ENCODE data around the gene SH3RF3. TPM values are rescaled to one million over a fixed set of nuclear protein-coding genes. Genes with fewer than 3 reads are reported as not detected.

SH3RF3 gene
- polyA plus RNA-seq, 5 donors: 6.1 to 8.9 (median 7.3) TPM

DNA sequence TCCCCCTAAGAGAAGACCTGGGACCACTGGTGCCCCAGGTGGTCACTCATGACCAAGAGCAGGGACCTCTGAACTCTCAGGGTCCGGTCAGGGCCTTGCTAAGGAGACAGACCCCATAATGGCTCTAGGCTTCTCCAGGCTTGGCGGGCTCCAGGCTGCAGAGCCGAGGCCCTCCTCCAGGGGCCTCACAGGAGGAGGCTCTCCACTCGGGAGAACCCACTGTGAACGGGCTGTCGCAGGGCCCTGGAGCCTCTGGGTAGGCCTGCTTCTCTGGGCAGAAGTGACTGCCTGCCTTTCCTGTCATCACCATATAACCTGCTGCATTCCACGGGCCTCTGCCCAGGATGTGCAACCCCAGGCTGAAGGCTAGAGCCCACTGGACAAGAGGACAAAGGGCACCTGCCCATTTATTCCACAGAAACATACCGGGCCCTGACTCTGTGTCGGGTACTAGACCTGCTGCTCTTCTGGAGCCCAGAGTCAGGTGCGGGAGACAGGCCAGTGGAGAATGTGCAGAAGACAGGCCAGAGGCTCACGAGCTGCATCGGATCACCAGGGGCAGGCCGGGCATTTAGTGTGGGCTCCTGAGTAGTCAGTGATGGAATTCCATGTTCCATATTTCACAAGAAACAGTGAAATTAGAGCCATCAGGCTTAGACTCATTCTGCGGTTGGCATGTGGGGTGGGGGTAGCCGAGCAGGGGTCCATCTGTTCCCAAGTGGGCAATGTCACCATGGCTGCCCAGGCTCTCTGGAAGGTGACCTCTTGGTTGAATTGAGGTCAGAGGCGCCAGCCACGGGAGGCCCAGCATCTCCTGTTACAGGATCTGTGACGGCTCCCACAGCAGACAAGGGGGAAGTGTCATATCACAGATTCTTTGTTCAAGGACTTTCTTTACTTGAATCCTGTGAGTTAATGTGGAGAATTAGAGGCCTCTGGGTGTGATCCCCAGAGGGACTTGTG is 220.8 kb downstream of the SH3RF3 start:
- no peak for DNase-seq

DNA sequence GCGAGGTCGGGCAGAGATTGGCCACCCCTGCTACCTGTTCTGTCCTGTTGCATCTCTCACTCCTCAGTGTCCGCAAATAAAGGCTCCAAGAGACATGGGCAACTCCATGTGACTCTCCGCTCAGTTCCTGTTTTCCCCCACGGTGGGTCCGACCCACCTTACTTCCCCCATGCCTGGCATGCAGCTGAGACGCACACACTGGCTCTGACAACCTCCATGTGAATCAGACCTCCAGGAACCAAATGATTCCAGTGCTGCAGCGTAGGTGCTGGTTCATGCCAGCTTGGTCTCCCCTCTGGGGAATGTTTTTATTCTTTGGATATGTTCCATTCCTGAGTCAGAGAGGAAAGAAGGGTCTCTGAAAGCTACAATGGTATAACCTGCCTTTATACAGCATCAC is 221.5 kb downstream of the SH3RF3 start:
- DNase-seq: no peak

DNA sequence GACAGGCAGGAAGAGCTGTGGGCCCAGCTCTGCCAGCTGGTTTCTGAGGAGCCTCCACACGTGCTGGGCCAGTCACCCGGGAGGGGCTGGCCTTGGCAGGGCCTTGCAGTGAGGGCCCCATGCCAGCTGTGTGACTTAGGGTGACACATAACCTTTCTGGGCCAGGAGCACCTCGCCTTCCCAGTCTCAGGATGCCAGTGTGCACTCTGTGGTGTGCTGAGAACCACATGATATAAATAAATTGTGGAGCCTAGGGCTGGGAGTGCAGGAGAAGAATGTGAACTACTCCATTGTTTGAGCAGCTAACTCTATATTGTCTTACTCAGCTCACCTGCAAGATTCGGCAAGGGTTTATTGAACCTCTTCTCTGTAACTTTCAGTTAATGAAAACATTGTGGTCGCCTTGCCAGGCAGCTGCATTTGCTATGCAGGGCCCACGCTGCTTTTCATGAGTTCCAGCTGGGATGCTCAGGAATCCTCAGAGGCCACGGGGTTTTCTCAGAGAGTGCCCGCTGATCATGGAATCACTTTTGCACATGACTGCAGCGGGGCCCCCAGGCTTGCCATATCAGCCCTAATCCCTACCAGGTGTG is 222.3 kb downstream of the SH3RF3 start:
- DNase-seq: no peak

- DNase-seq: no peak
Observed at GRCh38 chr2:109352056-109352897, 223.3 kb downstream of the SH3RF3 start.

GRCh38 chr2:109352898-109353689 is 224.1 kb downstream of the SH3RF3 start:
- DNase-seq: no peak

DNA sequence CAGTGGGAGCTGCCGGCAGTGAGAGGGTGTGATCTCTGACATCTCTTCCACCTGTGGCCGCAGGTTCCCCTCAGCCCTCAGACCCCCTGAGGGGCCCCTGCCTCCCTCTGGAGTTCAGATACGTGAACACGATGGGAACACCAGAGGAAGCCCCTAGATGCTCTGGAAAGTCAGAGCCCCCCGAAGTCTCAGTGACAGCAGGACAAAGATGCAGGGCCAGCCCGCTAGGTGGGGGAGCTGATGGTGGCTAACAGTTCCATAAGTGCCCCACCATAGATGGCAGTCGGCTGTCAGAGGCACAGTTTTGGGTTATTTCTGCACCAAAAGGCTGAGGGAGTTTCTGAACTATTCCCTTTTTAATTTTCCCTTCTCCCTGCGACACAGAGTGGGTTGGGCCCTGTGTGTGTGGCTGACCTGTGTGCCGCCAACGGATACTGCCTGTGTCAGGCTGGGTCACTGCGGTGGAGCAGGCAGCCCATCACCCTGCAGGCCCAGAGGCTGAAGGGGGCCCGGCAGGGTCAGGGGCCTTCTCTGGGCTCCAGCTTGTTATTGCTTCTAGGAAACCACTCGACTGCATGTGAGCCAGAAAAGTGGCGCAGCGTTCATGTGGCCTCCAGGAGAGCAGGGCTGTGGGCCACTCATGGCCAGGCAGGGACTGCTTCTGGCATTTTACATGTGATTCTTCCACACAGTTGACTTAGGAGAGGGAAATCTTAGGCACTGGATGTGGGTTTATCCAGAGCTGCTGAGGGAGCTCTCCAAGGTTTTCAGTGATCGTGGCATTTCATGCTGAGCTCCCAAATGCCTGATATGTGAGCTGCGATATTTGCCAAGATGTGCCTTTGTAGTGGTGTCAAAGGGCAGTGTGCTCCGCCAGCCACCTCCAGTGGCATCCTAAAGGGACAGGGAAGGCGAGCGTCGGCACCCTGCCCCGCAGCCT is 225.1 kb downstream of the SH3RF3 start:
- DNase-seq: no peak

DNA sequence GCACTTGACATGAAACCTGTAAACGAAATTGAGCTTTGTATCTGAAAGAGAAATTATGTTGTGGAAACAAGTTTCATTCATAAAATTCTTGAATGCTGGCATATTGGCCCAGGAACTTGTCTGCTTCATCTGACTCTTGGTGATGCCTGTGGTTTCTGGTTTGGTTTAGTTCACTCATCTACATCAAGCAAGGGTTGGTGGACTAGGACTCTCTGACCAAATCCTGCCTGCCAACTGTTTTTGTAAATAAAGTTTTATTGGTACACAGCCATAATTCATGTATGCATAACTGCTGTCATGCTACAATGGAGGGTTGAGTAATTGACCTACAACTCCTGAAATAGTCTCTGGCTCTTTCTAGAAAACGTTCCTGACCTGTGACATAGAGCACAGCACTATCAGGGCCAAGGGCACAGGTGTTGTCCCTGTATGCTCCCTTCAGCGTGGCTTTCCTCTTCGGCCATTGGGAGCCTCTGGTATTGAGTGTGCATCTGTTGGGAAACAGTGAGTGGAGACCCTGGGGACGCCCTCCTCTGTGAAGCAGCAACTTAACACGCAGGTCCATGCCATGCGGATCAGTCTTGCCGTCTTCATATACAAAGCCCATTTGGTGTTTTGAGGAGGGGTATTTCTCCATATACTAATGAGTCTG is 226.3 kb downstream of the SH3RF3 start:
- DNase-seq: no peak

GRCh38 chr2:109356324-109357035 is 227.5 kb downstream of the SH3RF3 start:
- DNase-seq: no peak

DNA sequence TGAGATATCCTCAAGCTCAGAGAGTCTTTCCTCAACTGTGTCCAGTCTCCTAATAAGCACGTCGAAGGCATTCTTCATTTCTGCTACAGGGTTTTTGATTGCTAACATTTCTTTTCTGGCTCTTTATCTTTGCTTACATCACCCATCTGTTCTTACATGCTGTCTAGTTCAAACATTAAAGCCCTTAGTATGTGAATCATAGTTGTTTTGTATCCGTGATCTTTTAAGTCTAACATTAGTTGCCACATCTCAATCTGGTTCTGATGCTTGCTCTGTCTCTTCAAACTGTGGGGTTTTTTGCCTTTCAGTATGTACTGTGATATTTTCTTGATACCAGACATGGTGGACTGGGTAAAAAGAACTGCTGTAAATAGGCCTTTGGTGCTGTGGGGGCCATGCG is 235.2 kb downstream of the SH3RF3 start:
- DNase-seq: no peak

DNA sequence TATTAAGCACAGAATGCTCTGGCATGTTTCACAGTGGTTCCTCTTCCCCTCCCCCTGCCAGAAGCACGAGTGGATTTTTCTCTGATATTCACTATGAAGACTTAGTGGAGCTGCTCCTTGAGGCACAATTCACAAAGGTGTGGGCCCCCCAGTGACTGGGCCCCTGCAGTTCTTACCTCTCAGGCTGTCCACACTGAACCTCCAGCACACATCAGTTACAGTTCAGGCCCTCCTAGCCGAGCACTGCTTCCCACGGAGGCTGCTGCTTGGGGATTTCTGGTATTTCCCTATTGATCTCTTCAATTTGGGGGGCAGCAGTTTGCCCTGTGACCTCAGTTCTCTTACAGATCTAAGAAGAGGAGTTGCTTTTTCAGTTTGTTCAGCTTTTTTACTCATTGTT is 236.1 kb downstream of the SH3RF3 start:
- DNase-seq: no peak

- DNase-seq: no peak
Observed at GRCh38 chr2:109367683-109368082, 238.7 kb downstream of the SH3RF3 start.

DNA sequence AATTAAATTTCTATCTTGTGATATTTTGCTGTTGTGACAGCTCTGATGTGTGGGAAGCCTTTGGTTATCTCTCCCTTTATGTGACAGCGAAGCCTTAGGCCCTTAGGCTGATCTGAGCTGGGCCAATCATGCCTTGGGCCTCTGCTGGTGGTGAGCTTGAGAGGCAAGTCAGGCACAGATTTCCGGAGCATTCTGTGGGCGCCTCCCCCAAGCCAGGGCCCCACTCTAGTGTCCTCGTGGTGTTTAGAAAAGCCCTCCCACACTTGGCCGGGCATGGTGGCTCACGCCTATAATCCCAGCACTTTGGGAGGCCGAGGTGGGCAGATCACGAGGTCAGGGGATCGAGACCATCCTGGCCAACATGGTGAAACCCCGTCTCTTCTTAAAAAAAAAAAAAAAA is 239.8 kb downstream of the SH3RF3 start:
- no peak for DNase-seq

DNA sequence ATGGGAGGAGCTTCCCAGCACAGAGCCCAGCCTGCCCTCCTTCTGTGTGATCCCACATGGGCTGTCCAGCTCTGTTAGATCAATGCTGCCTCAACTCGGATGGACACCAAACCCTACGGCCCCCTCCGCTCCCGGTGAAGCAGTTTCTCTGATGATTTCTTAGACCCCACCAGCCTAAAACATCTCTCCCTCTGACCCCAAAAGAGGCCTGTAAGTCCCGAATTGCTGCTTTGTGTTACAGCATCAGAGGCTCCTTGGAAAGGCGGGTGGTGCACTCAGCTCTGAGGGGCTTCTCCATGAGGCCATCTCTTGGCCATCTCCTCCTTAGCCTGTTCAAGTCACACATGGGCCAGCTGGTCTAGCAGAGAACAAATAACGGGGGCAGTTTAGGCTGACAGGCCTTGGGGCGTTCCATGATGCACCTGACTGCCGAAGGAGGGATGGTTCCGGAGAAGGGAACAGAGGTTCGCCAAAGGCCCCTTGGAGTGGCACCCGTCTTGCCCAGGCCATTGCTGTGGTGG is 240.7 kb downstream of the SH3RF3 start:
- DNase-seq: no peak

- no peak for DNase-seq
Observed at GRCh38 chr2:109370399-109371035, 241.5 kb downstream of the SH3RF3 start.

DNA sequence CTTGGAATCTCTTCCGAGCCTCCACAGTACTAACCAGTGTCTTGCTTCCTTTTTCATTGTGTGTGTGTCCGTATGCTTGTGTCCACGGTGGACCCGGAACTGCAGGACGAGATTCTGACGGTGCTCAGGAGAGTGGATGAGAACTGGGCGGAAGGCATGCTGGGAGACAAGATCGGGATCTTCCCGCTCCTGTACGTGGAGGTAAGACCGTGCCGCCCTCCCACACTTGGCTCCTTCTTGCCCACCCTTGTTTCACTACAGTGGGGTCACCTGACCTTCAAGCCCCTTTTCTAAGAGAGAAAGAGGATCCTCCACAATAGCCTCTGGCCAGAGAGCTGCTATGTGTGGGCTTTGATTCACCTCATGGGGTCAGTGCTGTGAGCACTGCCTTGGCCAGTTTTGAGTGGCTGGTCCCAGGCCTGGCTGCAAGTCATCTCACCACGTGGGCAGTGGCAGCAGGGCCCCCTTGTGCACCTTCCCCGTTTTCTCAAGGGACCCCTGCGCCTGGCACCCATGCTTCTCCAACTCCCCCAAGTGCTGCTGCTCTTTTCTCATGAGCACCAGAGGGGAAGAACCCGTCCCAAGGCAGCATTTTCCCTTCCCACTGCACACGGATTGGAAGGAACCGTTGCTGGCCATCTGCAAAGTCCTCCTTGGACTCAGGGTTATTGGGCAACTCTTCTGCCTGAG is 242.6 kb downstream of the SH3RF3 start:
- DNase-seq: no peak

GRCh38 chr2:109372171-109372568 is 243.2 kb downstream of the SH3RF3 start:
- DNase-seq: no peak

DNA sequence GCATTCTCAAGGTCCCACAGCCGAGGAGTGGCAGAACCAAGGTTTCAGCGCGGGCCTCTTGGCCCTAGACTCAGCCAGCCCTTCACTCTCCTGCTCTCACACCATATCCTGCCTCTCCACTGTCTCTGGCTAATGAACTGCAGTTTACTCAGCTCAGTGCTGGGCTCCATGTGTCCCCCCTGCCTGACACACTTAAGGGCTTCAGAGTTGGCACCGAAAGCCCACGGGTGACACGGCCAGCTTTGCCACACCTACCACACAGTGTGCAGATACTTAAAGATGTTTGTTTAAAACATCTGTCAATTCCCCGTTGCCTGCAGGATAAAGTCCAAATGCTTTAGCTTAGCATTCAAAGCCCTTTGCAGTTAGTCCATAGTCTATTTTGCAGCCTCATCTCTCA is 243.6 kb downstream of the SH3RF3 start:
- DNase-seq: no peak

Measured in right lung (tissue), 5 donors.